H4 (cell line): ENCODE measurements around the gene BICD2. TPM values are rescaled to one million over a fixed set of nuclear protein-coding genes. Genes with fewer than 3 reads are reported as not detected.
A peak's percentile ranks its signal among the peaks of the same experiment; 100 is the strongest.

ENCODE experiments used
- DNase-seq: peaks from one replicate; pipeline ENCODE4 v3.0.0-alpha.2; 2015; ENCODE audit warnings: low spot score
- total RNA-seq: library from RNA; depleted of rRNA; stranded (reverse); fragments of >200 nt; shearing (Covaris generic); gene quantifications from 2 replicates; pipeline ENCODE4 v1.2.3, GENCODE V29; 2014

The BICD2 gene
- total RNA-seq, 1 experiment from 2014 or later, result 18.3 TPM

GRCh38 chr9:92714787-92715487 is 49.7 kb downstream of the BICD2 start:
- DNase-seq, result no peak

- DNase-seq, result no peak
Measured at GRCh38 chr9:92714016-92714415, 50.6 kb downstream of the BICD2 start.

GRCh38 chr9:92713528-92713927 is 51.1 kb downstream of the BICD2 start:
- no peak for DNase-seq

DNA sequence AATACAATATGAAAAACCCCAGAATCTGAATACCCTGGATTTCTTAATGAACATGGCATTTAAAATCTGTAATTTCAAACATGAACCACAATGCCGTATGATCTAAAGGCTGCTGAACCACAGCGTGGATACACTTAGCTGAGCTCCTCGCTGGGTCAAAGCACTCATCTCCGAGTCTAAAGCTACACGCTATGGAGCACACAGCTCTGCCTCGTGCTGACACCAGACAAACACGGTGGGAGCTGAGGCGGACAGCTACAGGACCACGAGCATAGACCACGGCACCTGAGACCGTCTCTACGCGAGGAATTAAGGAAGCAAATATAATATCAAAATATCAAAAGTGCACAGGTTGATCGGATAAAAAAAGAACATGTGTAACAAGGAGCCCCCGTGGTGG is 51.9 kb downstream of the BICD2 start:
- no peak for DNase-seq

GRCh38 chr9:92711844-92712243 is 52.8 kb downstream of the BICD2 start:
- no peak for DNase-seq

DNA sequence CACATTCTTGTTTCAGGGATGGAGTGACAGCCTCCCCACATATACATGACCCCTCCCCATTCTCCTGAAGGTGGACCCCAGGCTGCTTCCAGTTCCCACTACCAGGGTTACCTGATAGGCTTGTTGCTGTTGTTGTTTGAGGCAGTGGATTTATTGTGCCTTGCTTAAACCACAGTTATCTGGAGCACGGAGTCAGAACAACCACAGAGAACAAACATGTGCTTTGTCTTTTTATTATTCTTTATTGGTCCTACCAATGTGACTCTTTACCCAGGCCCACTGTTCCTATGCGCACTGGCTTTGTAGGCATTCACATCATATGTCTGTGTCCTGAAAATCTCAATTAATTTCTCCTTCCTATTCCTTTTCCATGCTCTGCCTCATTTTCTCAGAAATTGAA is 53.5 kb downstream of the BICD2 start:
- no peak for DNase-seq

DNA sequence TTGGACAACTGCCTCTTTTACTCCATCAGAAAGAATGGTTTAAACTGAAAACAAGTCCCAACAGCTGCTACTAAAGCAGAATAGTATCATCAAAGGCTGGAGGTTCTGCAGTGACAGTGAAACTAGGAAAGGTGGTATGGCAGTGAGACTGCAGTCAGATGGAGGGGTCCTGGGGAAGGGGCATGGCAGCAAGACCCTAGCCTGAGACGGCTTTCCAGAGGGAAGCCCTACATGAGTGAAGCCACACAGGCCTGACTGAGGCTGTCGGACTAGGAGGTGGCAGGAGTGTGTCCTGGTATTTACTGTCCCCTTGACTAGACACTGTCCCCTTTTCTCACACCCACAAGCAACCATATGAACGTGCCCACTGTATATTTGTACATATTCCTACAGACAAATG is 54.3 kb downstream of the BICD2 start:
- no peak for DNase-seq

DNA sequence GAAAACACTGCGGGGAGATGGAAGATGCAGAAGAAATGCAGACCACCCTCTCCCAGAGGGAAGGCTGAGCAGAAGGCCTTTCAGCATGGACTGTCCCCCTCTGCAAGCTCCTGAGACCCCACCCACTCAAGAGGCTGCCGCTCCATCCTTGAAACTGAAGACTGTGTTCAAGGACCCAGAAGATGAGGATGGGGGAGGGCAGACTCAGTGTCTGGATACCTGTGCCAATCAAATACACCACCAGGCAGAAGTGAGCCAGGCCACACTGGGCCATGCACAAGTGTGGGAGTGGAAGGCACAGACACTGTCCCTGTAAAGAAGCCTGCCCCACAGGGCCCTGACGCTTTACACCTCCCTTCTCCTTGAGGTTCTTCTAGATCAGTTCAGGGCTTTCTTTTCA is 54.7 kb downstream of the BICD2 start:
- DNase-seq, result no peak

DNA sequence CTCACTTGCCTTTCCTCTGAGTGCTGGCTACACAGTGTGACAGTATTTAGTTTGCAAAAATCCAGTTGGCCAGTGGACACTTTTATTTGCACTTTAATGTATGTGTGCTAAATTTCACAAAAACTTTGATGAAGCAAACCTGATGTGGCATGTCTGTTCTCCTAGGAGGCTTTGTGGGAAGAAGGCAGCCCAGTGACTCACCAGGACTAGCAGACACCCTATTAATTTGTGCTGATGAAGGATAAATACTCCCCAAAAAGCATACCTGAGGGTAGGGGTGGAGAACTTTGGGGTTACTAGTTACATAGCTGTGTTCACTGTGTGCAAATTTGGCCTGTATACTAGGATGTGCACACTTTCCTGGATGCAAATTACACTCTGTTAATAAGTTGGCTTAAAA is 55.4 kb downstream of the BICD2 start:
- no peak for DNase-seq

- DNase-seq, result no peak
Measured at GRCh38 chr9:92707530-92707929, 57.1 kb downstream of the BICD2 start.

GRCh38 chr9:92706218-92706940 is 58.3 kb downstream of the BICD2 start:
- DNase-seq, result peak; percentile 35

- no peak for DNase-seq
Measured at GRCh38 chr9:92704528-92704927, 60.1 kb downstream of the BICD2 start.

DNA sequence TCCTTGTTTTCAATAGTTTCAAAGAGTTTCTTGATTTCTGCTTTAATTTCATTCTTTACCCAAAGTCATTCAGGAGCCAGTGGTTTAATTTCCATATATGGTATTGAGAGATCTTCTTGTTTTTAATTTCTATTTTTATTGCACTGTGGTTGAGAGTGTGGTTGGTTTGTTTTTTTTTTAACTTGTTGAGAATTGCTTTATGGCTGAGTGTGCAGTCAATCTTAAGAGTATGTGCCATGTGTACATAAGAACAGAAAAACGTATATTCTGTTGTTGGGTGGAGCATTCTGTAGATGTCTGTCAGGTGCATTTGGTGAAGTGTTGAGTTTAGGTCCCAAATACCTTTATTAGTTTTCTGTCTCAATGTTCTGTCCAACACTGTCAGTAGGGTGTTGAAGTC is 68.0 kb downstream of the BICD2 start:
- DNase-seq, result no peak

GRCh38 chr9:92686954-92687353 is 77.7 kb downstream of the BICD2 start:
- no peak for DNase-seq

DNA sequence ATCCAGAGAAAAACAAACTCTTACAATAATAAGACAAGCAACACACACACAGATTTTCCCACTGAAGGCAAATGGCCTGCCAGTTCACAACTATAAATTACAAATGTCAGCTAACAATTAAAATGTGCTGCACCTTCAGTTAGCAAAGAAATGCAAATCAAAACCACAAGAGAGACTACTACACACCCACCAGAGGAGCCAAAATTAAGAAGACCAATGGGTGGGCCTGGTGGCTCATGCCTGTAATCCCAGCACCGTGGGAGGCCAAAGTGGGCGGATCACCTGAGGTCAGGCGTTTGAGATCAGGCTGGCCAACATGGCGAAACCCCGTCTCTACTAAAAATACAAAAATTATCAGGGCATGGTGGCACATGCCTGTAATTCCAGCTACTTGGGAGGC is 79.6 kb downstream of the BICD2 start:
- no peak for DNase-seq

DNA sequence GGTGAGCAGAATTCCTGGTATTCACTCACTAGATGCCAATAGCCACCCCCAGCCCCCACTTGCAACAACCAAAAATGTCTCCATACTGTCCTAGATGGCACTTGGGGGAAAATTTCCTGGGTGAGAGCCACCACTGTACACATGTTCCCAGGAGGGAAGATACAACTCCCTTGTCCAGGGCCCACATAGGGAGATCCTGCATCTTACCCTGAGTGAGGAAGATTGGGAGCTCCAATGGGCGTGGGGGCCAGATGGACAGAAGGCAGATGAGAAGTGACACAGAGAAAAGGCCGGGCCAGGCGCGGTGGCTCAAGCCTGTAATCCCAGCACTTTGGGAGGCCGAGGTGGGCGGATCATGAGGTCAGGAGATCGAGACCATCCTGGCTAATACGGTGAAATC is 82.4 kb downstream of the BICD2 start:
- DNase-seq, result no peak

DNA sequence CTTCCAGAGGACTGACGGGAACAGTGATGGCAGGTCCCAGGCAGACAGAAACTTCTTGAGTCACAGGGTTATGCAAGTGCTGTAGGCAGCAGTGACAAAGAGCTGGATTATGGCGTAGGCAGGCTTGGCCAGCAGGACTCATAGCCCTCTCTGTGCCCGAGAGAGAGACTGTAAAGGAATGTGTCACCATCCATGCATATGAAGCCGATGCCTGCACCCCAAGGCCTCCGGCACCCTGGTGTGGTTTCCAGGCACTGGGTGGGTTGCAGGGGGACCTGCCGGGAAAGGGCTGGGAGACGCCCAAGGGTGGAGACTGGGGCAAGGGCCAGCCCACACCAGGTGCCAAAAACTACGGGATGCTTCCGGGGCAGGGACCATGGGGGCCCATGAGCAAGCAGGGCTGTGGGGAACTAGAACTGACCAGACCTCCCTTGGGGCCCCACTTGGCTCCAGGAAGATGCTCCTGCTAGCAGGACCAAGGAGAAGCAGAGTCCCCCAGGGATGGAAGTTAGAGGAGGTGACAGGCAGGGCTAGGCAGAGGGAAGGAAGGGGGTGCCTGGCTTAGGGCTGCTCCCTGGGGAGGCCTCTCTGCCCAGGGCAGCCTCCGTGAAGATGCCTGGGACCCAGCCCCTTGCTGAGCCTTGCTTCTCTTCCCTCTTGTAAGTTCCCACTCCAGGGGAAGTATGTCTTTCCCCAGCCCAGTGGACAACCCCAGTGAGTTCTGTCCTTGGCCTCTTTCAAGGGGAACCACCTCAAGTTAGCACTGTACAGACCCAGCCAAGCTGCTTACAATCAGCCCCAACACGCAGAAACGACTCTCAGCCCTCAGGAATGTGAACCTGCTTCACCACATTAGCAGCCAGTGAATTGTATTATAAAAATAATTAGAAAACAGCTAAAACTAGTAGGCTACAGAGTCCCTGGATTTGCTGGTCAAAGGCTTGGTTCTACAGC is 84.2 kb downstream of the BICD2 start:
- no peak for DNase-seq

DNA sequence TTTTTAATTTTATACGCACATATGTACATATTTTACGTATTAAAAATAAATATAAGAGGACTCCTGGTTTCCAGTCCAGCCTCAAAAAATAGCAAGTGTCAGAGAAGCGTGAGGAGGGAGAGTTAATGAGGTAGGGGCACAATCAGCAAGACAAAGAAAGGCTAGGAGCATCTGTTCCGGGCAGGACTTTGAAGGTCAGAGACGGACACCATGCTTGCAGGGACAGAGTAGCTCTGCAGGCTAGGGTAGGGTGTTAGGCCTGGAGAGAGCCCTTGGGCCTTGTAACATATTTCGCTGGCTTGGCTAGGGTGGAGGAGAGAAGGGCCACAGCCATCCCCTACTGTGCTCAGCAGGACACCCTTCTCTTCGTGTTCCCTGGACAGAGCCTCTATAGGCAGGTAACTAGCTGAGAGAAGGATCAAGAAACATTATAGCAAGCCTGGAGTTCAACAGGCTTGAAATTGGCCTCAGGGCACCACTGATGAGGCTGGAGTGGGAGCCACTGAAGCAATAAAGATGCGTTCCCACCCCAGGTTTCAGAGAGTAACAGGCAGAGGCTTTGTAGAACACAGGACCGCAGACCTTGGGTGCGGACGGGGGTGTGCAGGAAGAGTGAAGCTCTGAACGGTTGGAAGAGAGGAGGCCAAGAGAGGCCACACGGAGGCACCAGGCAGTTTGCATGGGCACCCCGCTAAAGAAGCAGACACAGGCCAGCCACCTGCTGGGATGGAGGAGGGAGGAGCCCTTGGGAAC is 85.0 kb downstream of the BICD2 start:
- no peak for DNase-seq

DNA sequence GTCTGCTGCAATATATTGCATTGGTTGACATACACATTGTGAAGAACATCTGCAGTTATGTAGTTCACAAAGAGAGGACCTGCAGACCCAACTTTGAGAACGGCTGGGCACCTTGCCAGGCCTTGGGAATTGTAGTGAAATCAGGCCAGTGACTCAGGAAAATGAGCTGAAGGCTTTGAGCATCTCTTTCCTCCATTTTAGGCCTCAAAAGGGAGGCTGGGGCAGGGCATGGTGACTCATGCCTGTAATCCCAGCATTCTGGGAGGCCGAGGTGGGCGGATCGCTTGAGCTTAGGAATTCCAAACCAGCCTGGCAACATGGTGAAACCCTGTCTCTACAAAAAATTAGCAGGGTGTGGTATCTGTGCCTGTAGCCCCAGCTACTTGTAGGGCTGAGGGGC is 93.3 kb downstream of the BICD2 start:
- DNase-seq, result peak; percentile 73

DNA sequence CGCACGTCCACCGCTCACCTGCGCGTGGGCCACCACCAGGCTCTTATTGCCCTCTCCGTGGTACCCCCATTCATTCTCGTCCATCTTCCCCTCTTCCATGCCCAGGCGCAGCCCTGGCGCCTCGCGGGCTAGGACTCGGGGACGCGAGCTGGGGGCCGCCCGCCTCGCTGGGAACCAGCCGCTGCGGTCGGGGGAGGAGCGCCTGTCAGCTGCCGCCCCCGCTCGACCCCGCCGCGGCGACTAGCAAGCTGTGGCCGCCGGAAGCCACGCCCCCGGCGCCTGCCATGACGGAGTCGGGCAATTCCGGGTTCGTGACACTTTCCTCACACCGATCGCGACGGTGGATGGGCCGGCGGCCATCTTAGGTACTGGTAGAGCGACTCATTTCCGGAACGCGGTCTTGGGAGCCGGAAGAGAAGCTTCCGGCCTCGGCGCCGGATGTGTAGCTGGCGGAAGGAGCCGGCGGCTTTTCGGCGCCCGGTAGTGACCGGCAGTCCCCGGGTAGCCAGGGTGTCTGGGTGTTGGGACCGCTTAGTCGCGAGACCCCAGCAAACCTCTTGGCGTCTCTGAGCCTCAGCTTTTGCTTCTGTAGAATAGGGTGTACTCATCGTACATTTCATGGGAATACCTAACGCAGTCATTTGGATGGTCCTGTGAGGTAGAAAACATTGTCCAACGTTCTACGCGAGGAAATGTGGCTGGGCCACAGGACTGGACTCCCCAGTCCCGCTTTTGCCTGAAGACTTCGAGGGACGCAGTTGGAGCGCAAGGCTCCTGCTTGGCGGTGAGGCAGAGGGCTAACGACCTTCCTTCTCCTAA is 94.5 kb downstream of the BICD2 start, which contains the start of gene IPPK:
Gene IPPK, minus strand, starts transcription at position 242 of the 819 bp plus-strand sequence. Its CDS starts 143 bp downstream, at position 99.
- DNase-seq, result peak; percentile 95

GRCh38 chr9:92669527-92669889 is 95.1 kb downstream of the BICD2 start:
- DNase-seq, result no peak
